MM.1S (cell line): ENCODE results near the gene YPEL2.

Source experiments
- DNase-seq: peaks from one replicate; pipeline ENCODE4 v3.0.0-alpha.2; 2015
- H2AFZ ChIP-seq: fragments of 300-600 bp; sonication (generic); 2 replicates; pipeline ENCODE4 v1.6.0; 2016; ENCODE audit warnings: antibody characterized with exemption, low read length
- H3F3A ChIP-seq: fragments of 300-600 bp; sonication (generic); 2 replicates; pipeline ENCODE4 v1.6.1; 2016; ENCODE audit warnings: mild to moderate bottlenecking, antibody characterized with exemption, low read length, moderate library complexity, mixed read lengths; ENCODE audit not compliant: insufficient read depth
- H3K27ac ChIP-seq: fragments of 300-600 bp; sonication (generic); 2 replicates; pipeline ENCODE4 v1.5.1; 2016; ENCODE audit warnings: mild to moderate bottlenecking, low read length
- H3K27me3 ChIP-seq: fragments of 300-600 bp; sonication (generic); replicated peaks from 2 replicates; pipeline ENCODE4 v1.6.0; 2016; ENCODE audit warnings: low read length; ENCODE audit not compliant: insufficient read depth
- H3K36me3 ChIP-seq: fragments of 300-600 bp; sonication (generic); replicated peaks from 2 replicates; pipeline ENCODE4 v1.6.1; 2016; ENCODE audit warnings: mild to moderate bottlenecking, low read length, mixed read lengths; ENCODE audit not compliant: insufficient read depth
- H3K4me1 ChIP-seq: fragments of 300-600 bp; sonication (generic); 2 replicates; pipeline ENCODE4 v1.6.1; 2016; ENCODE audit warnings: low read length, mixed read lengths
- H3K4me2 ChIP-seq: fragments of 300-600 bp; sonication (generic); 2 replicates; pipeline ENCODE4 v1.6.0; 2016; ENCODE audit warnings: low read depth, low read length
- H3K4me3 ChIP-seq: fragments of 300-600 bp; sonication (generic); 2 replicates; pipeline ENCODE4 v1.5.1; 2016; ENCODE audit warnings: low read length, mixed read lengths
- H3K79me2 ChIP-seq: fragments of 300-600 bp; sonication (generic); 2 replicates; pipeline ENCODE4 v1.6.1; 2016; ENCODE audit warnings: mixed run types, low read length, mixed read lengths
- H3K9ac ChIP-seq: fragments of 300-600 bp; sonication (generic); 2 replicates; pipeline ENCODE4 v1.6.1; 2016; ENCODE audit warnings: low read length, mixed read lengths
- H3K9me2 ChIP-seq: fragments of 300-600 bp; sonication (generic); replicated peaks from 2 replicates; pipeline ENCODE4 v1.6.1; 2016; ENCODE audit warnings: mild to moderate bottlenecking, low read length, mixed read lengths; ENCODE audit not compliant: insufficient read depth
- H3K9me3 ChIP-seq: fragments of 300-600 bp; sonication (generic); replicated peaks from 2 replicates; pipeline ENCODE4 v1.6.1; 2016; ENCODE audit warnings: mild to moderate bottlenecking, low read length, mixed read lengths; ENCODE audit not compliant: insufficient read depth
- H4K20me1 ChIP-seq: fragments of 300-600 bp; sonication (generic); 2 replicates; pipeline ENCODE4 v1.6.1; 2016; ENCODE audit warnings: mild to moderate bottlenecking, low read length, moderate library complexity, mixed read lengths; ENCODE audit not compliant: insufficient read depth
- EZH2 ChIP-seq: fragments of 300-600 bp; sonication (generic); optimal IDR thresholded peaks from 2 replicates; pipeline ENCODE3; 2017; ENCODE audit warnings: low read depth, mild to moderate bottlenecking, antibody characterized with exemption, low read length, mixed read lengths
- EZH2phosphoT487 ChIP-seq: fragments of 300-600 bp; sonication (generic); IDR thresholded peaks from 2 replicates; pipeline ENCODE4 v1.6.1; 2018; ENCODE audit warnings: antibody characterized with exemption, low read length
- TF ChIP-seq, protein P1 (sequence below): fragments of 300-600 bp; sonication (generic); IDR thresholded peaks from 2 replicates; pipeline ENCODE4 v1.5.1; 2016; ENCODE audit warnings: antibody characterized with exemption, low read length, mixed read lengths

YPEL2 gene

DNA sequence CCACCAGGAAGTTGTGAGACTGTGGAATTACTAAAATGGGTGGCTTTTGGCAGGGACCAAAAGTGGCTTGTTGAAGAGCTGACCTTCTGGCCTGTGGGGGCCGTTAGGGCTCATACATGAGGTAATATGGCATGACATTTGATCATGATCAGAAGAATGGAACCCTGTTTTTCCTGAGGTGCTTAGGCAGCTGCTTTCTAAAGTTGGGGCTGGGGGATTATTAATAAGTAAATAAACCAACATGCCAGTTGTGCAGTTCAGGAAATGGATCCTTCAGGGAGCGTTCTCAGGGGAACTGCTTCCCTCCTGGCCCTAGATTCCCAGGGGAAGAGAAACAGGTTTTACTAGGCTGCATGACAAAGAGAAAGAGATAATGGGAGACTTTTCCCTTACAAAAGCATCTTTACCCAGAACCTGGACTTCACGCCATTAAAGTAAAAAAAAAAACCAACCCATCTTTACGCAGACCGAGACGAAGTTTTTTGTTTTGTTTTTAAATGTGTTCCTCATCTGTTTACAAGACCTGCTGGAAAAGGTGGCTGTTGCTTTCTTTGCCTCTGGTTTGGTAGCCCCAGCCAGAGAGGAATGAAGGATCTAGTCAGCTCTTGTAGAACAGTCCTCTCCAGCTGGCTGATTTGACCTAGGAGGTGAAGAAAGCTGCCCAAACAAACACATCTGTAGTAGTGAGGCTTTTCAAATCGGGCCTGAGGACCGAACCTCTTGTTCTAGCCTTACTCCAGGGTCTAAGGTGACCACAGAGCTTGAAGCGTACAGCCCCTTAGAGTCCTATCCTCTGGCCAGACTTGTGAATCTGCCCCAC is 22.7 kb downstream of the YPEL2 start:
- Histone ChIP-seq H3K9me3 (no peaks in the 10 kb centered on the region), H3K4me3 (no peak overlapping the region), H4K20me1 (no peaks in the 10 kb centered on the region), H3K9me2 (no peaks in the 10 kb centered on the region), H3K27ac (no peak overlapping the region), H3K27me3 (no peaks in the 10 kb centered on the region), H3K36me3 (no peaks in the 10 kb centered on the region), H3K4me2 (no peak overlapping the region), H3K79me2 (no peaks in the 10 kb centered on the region), H3K4me1 (peaks cover 13% of the 10 kb centered on the region), H2AFZ (no peak overlapping the region), H3K9ac (no peak overlapping the region), H3F3A (no peaks in the 10 kb centered on the region)
- TF ChIP-seq EZH2phosphoT487, result no peak
- TF ChIP-seq, protein P1, sequence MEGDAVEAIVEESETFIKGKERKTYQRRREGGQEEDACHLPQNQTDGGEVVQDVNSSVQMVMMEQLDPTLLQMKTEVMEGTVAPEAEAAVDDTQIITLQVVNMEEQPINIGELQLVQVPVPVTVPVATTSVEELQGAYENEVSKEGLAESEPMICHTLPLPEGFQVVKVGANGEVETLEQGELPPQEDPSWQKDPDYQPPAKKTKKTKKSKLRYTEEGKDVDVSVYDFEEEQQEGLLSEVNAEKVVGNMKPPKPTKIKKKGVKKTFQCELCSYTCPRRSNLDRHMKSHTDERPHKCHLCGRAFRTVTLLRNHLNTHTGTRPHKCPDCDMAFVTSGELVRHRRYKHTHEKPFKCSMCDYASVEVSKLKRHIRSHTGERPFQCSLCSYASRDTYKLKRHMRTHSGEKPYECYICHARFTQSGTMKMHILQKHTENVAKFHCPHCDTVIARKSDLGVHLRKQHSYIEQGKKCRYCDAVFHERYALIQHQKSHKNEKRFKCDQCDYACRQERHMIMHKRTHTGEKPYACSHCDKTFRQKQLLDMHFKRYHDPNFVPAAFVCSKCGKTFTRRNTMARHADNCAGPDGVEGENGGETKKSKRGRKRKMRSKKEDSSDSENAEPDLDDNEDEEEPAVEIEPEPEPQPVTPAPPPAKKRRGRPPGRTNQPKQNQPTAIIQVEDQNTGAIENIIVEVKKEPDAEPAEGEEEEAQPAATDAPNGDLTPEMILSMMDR, result no peak
- no peak for TF ChIP-seq EZH2
- DNase-seq, result no peak

DNA sequence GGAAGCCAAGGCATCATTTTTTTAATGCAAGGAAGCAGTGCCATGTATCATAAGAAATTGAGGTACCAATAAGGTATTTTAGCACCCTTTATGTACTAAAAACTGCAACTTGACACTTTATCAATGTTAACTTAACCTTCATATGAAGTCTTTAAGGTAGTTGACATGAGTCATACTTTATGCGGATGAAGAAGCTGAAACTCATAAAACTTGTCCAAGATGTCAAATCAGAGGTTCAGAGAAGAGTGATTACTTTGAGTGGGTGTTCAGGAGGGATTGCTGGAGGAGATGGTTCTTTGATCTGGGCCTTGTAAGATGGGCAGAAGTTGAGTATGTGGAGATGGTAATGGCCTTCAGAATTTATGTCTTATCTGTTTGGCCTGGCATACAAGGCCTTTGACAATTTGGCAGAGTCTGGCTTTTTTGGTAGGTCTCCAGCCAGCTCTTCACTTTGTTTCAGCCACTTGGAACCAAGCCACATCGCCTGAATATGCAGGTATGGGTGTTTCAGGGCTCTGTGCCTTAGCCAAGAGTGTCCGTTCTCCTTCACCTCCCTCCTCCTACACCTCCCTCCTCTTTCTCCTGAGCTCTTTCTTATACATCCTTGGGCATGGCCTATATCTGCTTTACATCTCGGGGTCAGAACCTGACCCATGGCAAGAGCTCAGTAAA is 23.7 kb downstream of the YPEL2 start:
- Histone ChIP-seq H3K4me2 (no peak overlapping the region), H2AFZ (no peak overlapping the region), H4K20me1 (no peaks in the 10 kb centered on the region), H3K4me3 (no peak overlapping the region), H3F3A (no peaks in the 10 kb centered on the region), H3K79me2 (no peaks in the 10 kb centered on the region), H3K36me3 (no peaks in the 10 kb centered on the region), H3K4me1 (peaks cover 13% of the 10 kb centered on the region), H3K9me2 (no peaks in the 10 kb centered on the region), H3K9ac (no peak overlapping the region), H3K27me3 (no peaks in the 10 kb centered on the region), H3K9me3 (no peaks in the 10 kb centered on the region), H3K27ac (no peak overlapping the region)
- TF ChIP-seq EZH2 (no peak), EZH2phosphoT487 (no peak)
- TF ChIP-seq, protein P1, result no peak
- no peak for DNase-seq

DNA sequence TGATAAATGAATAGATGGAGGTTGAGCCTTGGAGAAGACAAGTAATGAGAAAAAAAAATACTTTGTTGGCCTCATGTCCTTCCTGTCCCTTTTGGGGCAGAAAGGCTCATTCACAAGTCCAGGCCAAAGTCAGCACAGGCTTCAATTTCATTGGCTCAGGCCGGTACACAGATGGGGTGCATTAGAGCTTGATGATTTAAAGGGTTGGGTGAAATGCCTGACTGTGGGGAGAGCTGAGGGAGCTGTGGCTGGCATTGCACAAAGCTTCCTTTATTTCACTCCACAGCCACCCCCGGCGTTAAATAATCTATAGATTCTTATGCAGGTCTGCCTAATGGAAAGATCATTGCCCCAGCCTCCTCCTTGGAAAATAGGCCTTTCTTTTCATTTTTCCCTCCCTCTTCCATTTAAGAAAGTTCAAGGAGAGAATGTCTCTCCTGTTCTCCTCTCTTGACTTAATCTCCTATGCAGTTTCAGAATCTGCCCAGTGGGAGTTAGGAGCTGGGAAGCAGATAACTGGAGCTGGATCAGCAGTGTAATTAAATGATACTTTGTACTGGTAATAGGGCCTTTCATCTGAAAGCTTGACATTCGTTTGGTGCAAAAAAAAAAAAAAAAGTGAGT is 24.4 kb downstream of the YPEL2 start:
- Histone ChIP-seq H3K9me2 (no peaks in the 10 kb centered on the region), H3K4me1 (peaks cover 13% of the 10 kb centered on the region), H3K79me2 (no peaks in the 10 kb centered on the region), H3K27me3 (no peaks in the 10 kb centered on the region), H3K36me3 (no peaks in the 10 kb centered on the region), H2AFZ (no peak overlapping the region), H3F3A (no peaks in the 10 kb centered on the region), H3K4me2 (no peak overlapping the region), H3K9me3 (no peaks in the 10 kb centered on the region), H3K4me3 (no peak overlapping the region), H4K20me1 (no peaks in the 10 kb centered on the region), H3K27ac (no peak overlapping the region), H3K9ac (no peak overlapping the region)
- DNase-seq, result no peak
- TF ChIP-seq, protein P1, result no peak
- TF ChIP-seq EZH2phosphoT487 (no peak), EZH2 (no peak)
